Prostate gland (tissue), 2 donors: ENCODE data around the gene IFIT3.

ENCODE experiments used
- CTCF ChIP-seq, 4 experiments: fragments of 200-600 bp in 2 of 4; fragments of 450-650 bp in 2 of 4; sonication (generic) in 2 of 4; IDR thresholded peaks; 1 replicate in 3 of 4; 2 replicates in 1 of 4; pipeline ENCODE4 v1.5.1; 2016 to 2019; ENCODE audit warnings: antibody characterized with exemption in 4 of 4, mild to moderate bottlenecking in 2 of 4, moderate library complexity in 2 of 4
- POLR2A ChIP-seq: fragments of 450-650 bp; IDR thresholded peaks from one replicate; pipeline ENCODE4 v1.6.1; 2016; ENCODE audit warnings: antibody characterized with exemption, mild to moderate bottlenecking
- POLR2AphosphoS5 ChIP-seq: sonication (generic); formaldehyde crosslinking; IDR thresholded peaks from one replicate; pipeline ENCODE4 v1.6.1; 2017; ENCODE audit warnings: antibody characterized with exemption

GRCh38 chr10:89367529-89367928 is 39.7 kb downstream of the IFIT3 start:
- TF ChIP-seq CTCF (IDR thresholded peaks at IDR 0.05) (no peak), POLR2A (no peak), POLR2AphosphoS5 (no peak)
